NCI-H2171 treated with DMSO at 0.1 percent for 48 hours (cell line): ENCODE results near the gene TCF12.

Experiments
- DNase-seq: peaks from one replicate; lab custom pipeline; 2025; lab: John Stamatoyannopoulos, UW

Gene TCF12

GRCh38 chr15:56918046-56918938 is at the start of gene TCF12:
Gene TCF12, plus strand, starts transcription at chr15:56918644. Its CDS starts 1,270 bp downstream, at chr15:56919914.
- DNase-seq: peak; percentile 90

GRCh38 chr15:56869573-56869972 is 48.9 kb upstream of the TCF12 start:
- no peak for DNase-seq

- no peak for DNase-seq
These were observed 47.3 kb upstream of the TCF12 start for GRCh38 chr15:56871185-56871584.

GRCh38 chr15:56871867-56872266 is 46.6 kb upstream of the TCF12 start:
- no peak for DNase-seq

GRCh38 chr15:56877255-56877970 is 41.0 kb upstream of the TCF12 start:
- DNase-seq: no peak

- DNase-seq: no peak
These were observed 38.9 kb upstream of the TCF12 start for GRCh38 chr15:56879502-56879901.

- peak; percentile 39 for DNase-seq
These were observed 35.4 kb upstream of the TCF12 start for GRCh38 chr15:56883088-56883487.

GRCh38 chr15:56886363-56886931 is 32.0 kb upstream of the TCF12 start:
- peak; percentile 38 for DNase-seq

GRCh38 chr15:56886932-56887781 is 31.3 kb upstream of the TCF12 start:
- peak; percentile 89 for DNase-seq

- DNase-seq: no peak
These were observed 30.5 kb upstream of the TCF12 start for GRCh38 chr15:56887782-56888438.

GRCh38 chr15:56890038-56890437 is 28.4 kb upstream of the TCF12 start:
- DNase-seq: no peak

- DNase-seq: no peak
These were observed 26.5 kb upstream of the TCF12 start for GRCh38 chr15:56891852-56892440.

GRCh38 chr15:56892659-56893363 is 25.6 kb upstream of the TCF12 start:
- DNase-seq: no peak

GRCh38 chr15:56893364-56893678 is 25.1 kb upstream of the TCF12 start:
- DNase-seq: no peak

GRCh38 chr15:56894601-56895000 is 23.8 kb upstream of the TCF12 start:
- no peak for DNase-seq

GRCh38 chr15:56901931-56902330 is 16.5 kb upstream of the TCF12 start:
- no peak for DNase-seq

GRCh38 chr15:56906766-56907165 is 11.7 kb upstream of the TCF12 start:
- DNase-seq: no peak

- no peak for DNase-seq
These were observed 7.6 kb upstream of the TCF12 start for GRCh38 chr15:56910801-56911200.

- no peak for DNase-seq
These were observed 5.2 kb upstream of the TCF12 start for GRCh38 chr15:56913241-56913640.

GRCh38 chr15:56913670-56914069 is 4.8 kb upstream of the TCF12 start:
- no peak for DNase-seq

- no peak for DNase-seq
These were observed 2.6 kb upstream of the TCF12 start for GRCh38 chr15:56915888-56916287.
